PC-9 (cell line): ENCODE measurements around the gene FBXW10B. TPM values are rescaled to one million over a fixed set of nuclear protein-coding genes. Genes with fewer than 3 reads are reported as not detected.
"Not testable (repeated sequence)": the region's sequence is repeated elsewhere in the genome, so short reads cannot be mapped to it uniquely, and the experiment has no call there.

Experiments
- Bru-seq: library from RNA; stranded (reverse); fragments of 400-500 nt; gene quantifications from one replicate; lab custom pipeline; 2021; lab: Mats Ljungman, UMichigan
- BruChase-seq, 2 experiments: library from RNA; stranded (reverse); fragments of 400-500 nt; gene quantifications; one replicate each; lab custom pipeline; 2021; lab: Mats Ljungman, UMichigan
- BruUV-seq: library from RNA; stranded (reverse); fragments of 400-500 nt; replicated peaks from 2 replicates; lab custom pipeline; 2021; lab: Mats Ljungman, UMichigan
- CTCF ChIA-PET: fragments of 300-600 bp; sonication (Branson Sonifier 250); formaldehyde crosslinking; loops from one replicate; lab custom pipeline; 2022; ENCODE audit warnings: antibody characterized with exemption; lab: Charles Lee
- POLR2A ChIA-PET: fragments of 300-600 bp; sonication (Branson Sonifier 250); formaldehyde crosslinking; loops from one replicate; lab custom pipeline; 2022; ENCODE audit warnings: antibody characterized with exemption; ENCODE audit not compliant: unreplicated experiment; lab: Charles Lee
- DNase-seq, 2 experiments: peaks; one replicate each; pipeline versions ENCODE4 v3.0.0 to v3.0.0-alpha.2; 2015 to 2022; ENCODE audit warnings: mixed read lengths in 1 of 2
- H2AFZ ChIP-seq: fragments of 200-600 bp; sonication (generic); 2 replicates; pipeline ENCODE4 v1.8.1; 2017; ENCODE audit warnings: antibody characterized with exemption
- H3F3A ChIP-seq: fragments of 200-600 bp; sonication (generic); 2 replicates; pipeline ENCODE4 v1.8.1; 2017; ENCODE audit warnings: antibody characterized with exemption, mild to moderate bottlenecking, low read depth; ENCODE audit not compliant: insufficient read depth
- H3K27ac ChIP-seq: fragments of 200-600 bp; sonication (generic); 2 replicates; pipeline ENCODE4 v1.6.1; 2016; ENCODE audit warnings: mixed run types
- H3K27me3 ChIP-seq: fragments of 200-600 bp; sonication (generic); 2 replicates; pipeline ENCODE4 v1.6.1; 2016; ENCODE audit warnings: low read depth, mixed run types; ENCODE audit not compliant: insufficient read depth
- H3K36me3 ChIP-seq: fragments of 200-600 bp; sonication (generic); 2 replicates; pipeline ENCODE4 v1.6.1; 2016; ENCODE audit warnings: low read depth, mixed run types
- H3K4me1 ChIP-seq: fragments of 200-600 bp; sonication (generic); replicated peaks from 2 replicates; pipeline ENCODE4 v1.6.1; 2016; ENCODE audit warnings: mixed run types; ENCODE audit not compliant: insufficient read depth
- H3K4me2 ChIP-seq: fragments of 200-600 bp; sonication (generic); 2 replicates; pipeline ENCODE4 v1.6.1; 2017; ENCODE audit warnings: mixed run types
- H3K4me3 ChIP-seq: fragments of 200-600 bp; sonication (generic); 2 replicates; pipeline ENCODE4 v1.6.1; 2016; ENCODE audit warnings: mixed run types
- H3K79me2 ChIP-seq: fragments of 200-600 bp; sonication (generic); 2 replicates; pipeline ENCODE4 v1.6.1; 2017; ENCODE audit warnings: low read depth, mixed run types
- H3K9me2 ChIP-seq: fragments of 200-600 bp; sonication (generic); 2 replicates; pipeline ENCODE4 v1.8.1; 2017; ENCODE audit warnings: mild to moderate bottlenecking; ENCODE audit not compliant: insufficient read depth
- H3K9me3 ChIP-seq: fragments of 200-600 bp; sonication (generic); 2 replicates; pipeline ENCODE4 v1.8.1; 2016; ENCODE audit warnings: low read depth; ENCODE audit not compliant: insufficient read depth
- H4K20me1 ChIP-seq: fragments of 200-600 bp; sonication (generic); 2 replicates; pipeline ENCODE4 v1.8.1; 2017; ENCODE audit not compliant: insufficient read depth
- EZH2 ChIP-seq: fragments of 200-600 bp; sonication (generic); IDR thresholded peaks from 2 replicates; pipeline ENCODE4 v1.8.0; 2017; ENCODE audit warnings: antibody characterized with exemption, low read depth
- intact Hi-C: fragments of 100-400 bp; cut with micrococcal nuclease; formaldehyde crosslinking; loops from one replicate; pipeline ENCODE4 v1.10.0; 2022; ENCODE audit not compliant: unreplicated experiment
- long read RNA-seq: library from polyadenylated mRNA; stranded (forward); transcript quantifications from one replicate; pipeline ENCODE4 v2.0.0, GENCODE V29; 2022
- total RNA-seq: library from RNA; stranded (reverse); gene quantifications from 2 replicates; pipeline ENCODE4 v1.2.3, GENCODE V29; 2021
- TF ChIP-seq, protein P1 (sequence below): fragments of 200-600 bp; sonication (generic); conservative IDR thresholded peaks from 2 replicates; pipeline ENCODE4 v1.6.1; 2017; ENCODE audit warnings: mixed run types, antibody characterized with exemption, mild to moderate bottlenecking, moderate library complexity

Gene FBXW10B, protein sequence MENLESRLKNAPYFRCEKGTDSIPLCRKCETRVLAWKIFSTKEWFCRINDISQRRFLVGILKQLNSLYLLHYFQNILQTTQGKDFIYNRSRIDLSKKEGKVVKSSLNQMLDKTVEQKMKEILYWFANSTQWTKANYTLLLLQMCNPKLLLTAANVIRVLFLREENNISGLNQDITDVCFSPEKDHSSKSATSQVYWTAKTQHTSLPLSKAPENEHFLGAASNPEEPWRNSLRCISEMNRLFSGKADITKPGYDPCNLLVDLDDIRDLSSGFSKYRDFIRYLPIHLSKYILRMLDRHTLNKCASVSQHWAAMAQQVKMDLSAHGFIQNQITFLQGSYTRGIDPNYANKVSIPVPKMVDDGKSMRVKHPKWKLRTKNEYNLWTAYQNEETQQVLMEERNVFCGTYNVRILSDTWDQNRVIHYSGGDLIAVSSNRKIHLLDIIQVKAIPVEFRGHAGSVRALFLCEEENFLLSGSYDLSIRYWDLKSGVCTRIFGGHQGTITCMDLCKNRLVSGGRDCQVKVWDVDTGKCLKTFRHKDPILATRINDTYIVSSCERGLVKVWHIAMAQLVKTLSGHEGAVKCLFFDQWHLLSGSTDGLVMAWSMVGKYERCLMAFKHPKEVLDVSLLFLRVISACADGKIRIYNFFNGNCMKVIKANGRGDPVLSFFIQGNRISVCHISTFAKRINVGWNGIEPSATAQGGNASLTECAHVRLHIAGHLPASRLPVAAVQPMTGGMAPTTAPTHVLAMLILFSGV
- total RNA-seq (16.2 and 19.9 TPM in 2 replicates), Bru-seq, nascent RNA (percentile 54 among the genes with signal in this experiment), BruChase-seq, experiment 1, labeled RNA remaining after a 2-hour chase (percentile 64 among the genes with signal in this experiment), BruChase-seq, experiment 2, labeled RNA remaining after a 6-hour chase (percentile 72 among the genes with signal in this experiment)
- long read RNA-seq, partial matches to known transcripts, result 0 of 1 reads
- long read RNA-seq, other reads (novel, unspliced or antisense), result 1 of 1 reads

DNA sequence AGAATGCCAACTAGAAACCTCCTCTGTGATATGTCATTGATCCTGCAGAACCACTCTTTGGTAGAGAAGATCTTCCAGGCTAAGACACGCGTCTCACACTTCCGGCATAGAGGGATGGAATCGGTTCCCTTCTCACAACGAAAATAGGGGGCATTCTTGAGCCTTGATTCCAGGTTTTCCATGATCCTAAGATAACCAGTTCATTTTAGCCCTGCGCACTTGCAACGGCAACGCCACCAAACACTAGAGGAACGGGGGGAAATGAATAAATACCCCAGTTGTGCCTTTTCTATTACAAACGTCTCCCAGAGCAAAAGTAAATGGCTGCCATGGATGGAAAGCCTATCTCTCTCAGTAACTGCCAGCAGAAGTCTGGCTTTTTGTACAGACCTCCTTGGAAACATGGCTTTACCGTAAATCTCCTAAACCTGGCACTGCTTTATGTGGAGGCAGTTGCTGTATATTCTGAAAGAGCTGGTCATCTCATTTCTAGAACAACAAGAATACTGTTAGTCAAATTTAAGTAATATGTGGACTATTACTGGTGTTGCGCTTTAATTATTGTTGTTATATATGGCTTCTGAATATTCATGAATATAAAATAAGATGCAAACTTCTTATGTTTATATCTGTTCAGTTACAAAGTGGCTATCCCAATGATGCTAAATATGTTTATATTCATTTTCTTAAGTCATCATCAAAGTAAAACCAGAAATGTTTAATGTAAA lies at the start of gene FBXW10B:
Gene FBXW10B (minus strand): TSS at position 374 of the 728 bp plus-strand sequence. CDS start 192 bp downstream, at position 182.
- H3K4me2 ChIP-seq, CTCF ChIA-PET, H3K27ac ChIP-seq, H3K9me3 ChIP-seq, H3K36me3 ChIP-seq, H2AFZ ChIP-seq, DNase-seq, H3K9me2 ChIP-seq, H4K20me1 ChIP-seq, POLR2A ChIA-PET, BruUV-seq, H3K27me3 ChIP-seq, H3K79me2 ChIP-seq, H3K4me1 ChIP-seq, H3K4me3 ChIP-seq, intact Hi-C loops, H3F3A ChIP-seq: not testable (repeated sequence)

DNA sequence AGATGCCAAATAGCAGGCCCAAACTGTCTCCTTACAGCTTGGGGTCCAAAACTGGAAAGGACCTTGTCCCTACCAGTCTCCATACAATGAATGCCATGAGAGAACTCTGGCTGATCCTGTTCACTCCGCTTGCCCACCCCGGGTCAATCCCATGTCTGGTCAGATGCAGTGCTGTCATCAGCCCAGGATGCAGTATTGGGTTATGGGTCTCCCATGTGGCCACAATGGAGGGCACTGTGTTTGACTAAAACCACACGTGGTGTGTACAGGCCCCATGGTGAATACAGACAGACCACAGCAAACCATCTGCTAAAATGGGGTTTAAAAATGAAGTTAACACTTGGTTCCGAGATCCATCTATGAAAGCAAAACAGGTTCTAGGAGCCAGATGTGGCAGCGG lies 44.2 kb upstream of the FBXW10B start:
- Histone ChIP-seq H2AFZ (no peak overlapping the region), H3K9me2 (no peaks in the 10 kb centered on the region), H3K36me3 (0 out of 2 replicates have a peak, but pooled peaks cover 4% of the 10 kb centered on the region), H3K27me3 (no peaks in the 10 kb centered on the region), H3K4me2 (no peak overlapping the region), H4K20me1 (no peaks in the 10 kb centered on the region), H3K4me1 (peaks cover 17% of the 10 kb centered on the region), H3K79me2 (no peaks in the 10 kb centered on the region), H3K27ac (no peak overlapping the region), H3K9me3 (no peaks in the 10 kb centered on the region), H3F3A (peaks cover 15% of the 10 kb centered on the region), H3K4me3 (no peak overlapping the region)
- CTCF ChIA-PET, result interaction anchor here (0.6 kb wide), 1 partner anchor 18 kb away, joined by 3 read pairs; no protein-coding TSS in a partner anchor
- POLR2A ChIA-PET, result no interaction called here
- no peak for DNase-seq
- TF ChIP-seq, protein P1, sequence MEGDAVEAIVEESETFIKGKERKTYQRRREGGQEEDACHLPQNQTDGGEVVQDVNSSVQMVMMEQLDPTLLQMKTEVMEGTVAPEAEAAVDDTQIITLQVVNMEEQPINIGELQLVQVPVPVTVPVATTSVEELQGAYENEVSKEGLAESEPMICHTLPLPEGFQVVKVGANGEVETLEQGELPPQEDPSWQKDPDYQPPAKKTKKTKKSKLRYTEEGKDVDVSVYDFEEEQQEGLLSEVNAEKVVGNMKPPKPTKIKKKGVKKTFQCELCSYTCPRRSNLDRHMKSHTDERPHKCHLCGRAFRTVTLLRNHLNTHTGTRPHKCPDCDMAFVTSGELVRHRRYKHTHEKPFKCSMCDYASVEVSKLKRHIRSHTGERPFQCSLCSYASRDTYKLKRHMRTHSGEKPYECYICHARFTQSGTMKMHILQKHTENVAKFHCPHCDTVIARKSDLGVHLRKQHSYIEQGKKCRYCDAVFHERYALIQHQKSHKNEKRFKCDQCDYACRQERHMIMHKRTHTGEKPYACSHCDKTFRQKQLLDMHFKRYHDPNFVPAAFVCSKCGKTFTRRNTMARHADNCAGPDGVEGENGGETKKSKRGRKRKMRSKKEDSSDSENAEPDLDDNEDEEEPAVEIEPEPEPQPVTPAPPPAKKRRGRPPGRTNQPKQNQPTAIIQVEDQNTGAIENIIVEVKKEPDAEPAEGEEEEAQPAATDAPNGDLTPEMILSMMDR, result no peak
- no peak for TF ChIP-seq EZH2
- no TSS peak for BruUV-seq
- intact Hi-C loops, result no loop called here

DNA sequence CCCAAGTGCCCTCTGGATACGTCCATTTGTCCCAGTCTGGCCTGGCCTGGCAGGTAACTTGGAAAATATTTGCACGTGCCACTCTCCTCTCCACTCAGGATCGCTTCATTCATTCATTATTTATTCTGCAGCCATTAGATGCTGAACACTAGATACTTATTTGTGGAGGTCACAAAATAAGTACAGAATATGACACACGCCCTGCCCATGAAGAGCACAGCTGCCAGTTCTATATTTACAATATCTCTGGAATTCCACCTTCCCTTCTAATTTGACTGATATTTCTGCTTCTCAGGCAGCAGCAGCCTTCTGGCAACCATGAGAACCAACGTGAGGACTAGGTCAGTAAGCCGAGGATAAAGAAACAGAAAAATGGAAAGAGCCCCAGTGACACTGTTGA lies 43.7 kb upstream of the FBXW10B start:
- H2AFZ ChIP-seq, result no peak overlapping the region
- intact Hi-C loops, result no loop called here
- peaks cover 20% of the 10 kb centered on the region for H3F3A ChIP-seq
- TF ChIP-seq, protein P1, result no peak
- TF ChIP-seq EZH2, result no peak
- H3K9me2 ChIP-seq, result no peaks in the 10 kb centered on the region
- H3K4me3 ChIP-seq, result no peak overlapping the region
- H3K27ac ChIP-seq, result no peak overlapping the region
- ChIA-PET POLR2A (no interaction called here), CTCF (interaction anchor here (0.6 kb wide), 1 partner anchor 18 kb away, joined by 3 read pairs; no protein-coding TSS in a partner anchor)
- no peaks in the 10 kb centered on the region for H4K20me1 ChIP-seq
- no peak overlapping the region for H3K4me2 ChIP-seq
- DNase-seq, result no peak
- BruUV-seq, result no TSS peak
- no peaks in the 10 kb centered on the region for H3K9me3 ChIP-seq
- H3K27me3 ChIP-seq, result no peaks in the 10 kb centered on the region
- H3K36me3 ChIP-seq, result 0 out of 2 replicates have a peak, but pooled peaks cover 4% of the 10 kb centered on the region
- no peaks in the 10 kb centered on the region for H3K79me2 ChIP-seq
- H3K4me1 ChIP-seq, result peaks cover 22% of the 10 kb centered on the region
